H1 (cell line): ENCODE data around the gene ZBTB25. TPM values are rescaled to one million over a fixed set of nuclear protein-coding genes. Genes with fewer than 3 reads are reported as not detected.
A peak's percentile ranks its signal among the peaks of the same experiment; 100 is the strongest.

Experiments used
- BRCA1 ChIP-seq: IDR thresholded peaks from 2 replicates; pipeline ENCODE4 v1.6.1; 2012; ENCODE audit warnings: low read depth, low read length, improper control_type of control experiment
- CEBPB ChIP-seq: IDR thresholded peaks from 2 replicates; pipeline ENCODE4 v1.6.1; 2012; ENCODE audit warnings: low read depth, low read length
- CREB1 ChIP-seq: IDR thresholded peaks from 2 replicates; pipeline ENCODE4 v1.6.1; 2012; ENCODE audit warnings: inconsistent platforms
- EGR1 ChIP-seq: IDR thresholded peaks from 2 replicates; pipeline ENCODE4 v1.6.1; 2011; ENCODE audit warnings: low read depth, low read length, borderline replicate concordance
- EP300 ChIP-seq, 2 experiments: IDR thresholded peaks; 1 replicate in 1 of 2; 2 replicates in 1 of 2; pipeline ENCODE4 v1.6.1; 2011 to 2012; ENCODE audit warnings: low read depth in 2 of 2, low read length in 2 of 2, mild to moderate bottlenecking in 2 of 2, borderline replicate concordance in 1 of 2, inconsistent platforms in 1 of 2, moderate library complexity in 1 of 2
- EZH2 ChIP-seq: fragments of 200-600 bp; sonication (generic); IDR thresholded peaks from 2 replicates; pipeline ENCODE4 v1.7.1; 2012; ENCODE audit warnings: low read depth, mild to moderate bottlenecking, moderate library complexity, low read length, inconsistent platforms; ENCODE audit not compliant: severe bottlenecking
- GTF2F1 ChIP-seq: IDR thresholded peaks from 2 replicates; pipeline ENCODE4 v1.6.1; 2012; ENCODE audit warnings: low read depth, low read length, improper control_type of control experiment, borderline replicate concordance
- HDAC2 ChIP-seq, 2 experiments: fragments of 300-600 bp in 1 of 2; sonication (generic) in 1 of 2; IDR thresholded peaks; 2 replicates each; pipeline ENCODE4 v1.6.1; 2011 to 2012; ENCODE audit warnings: low read depth in 2 of 2, low read length in 2 of 2, mild to moderate bottlenecking in 2 of 2, moderate library complexity in 2 of 2, borderline replicate concordance in 1 of 2, inconsistent platforms in 1 of 2
- JUND ChIP-seq: IDR thresholded peaks from 2 replicates; pipeline ENCODE4 v1.6.1; 2011; ENCODE audit warnings: mild to moderate bottlenecking, improper control_type of control experiment, low read length
- KDM4A ChIP-seq: IDR thresholded peaks from one replicate; pipeline ENCODE4 v1.7.1; 2012; ENCODE audit warnings: low read depth, mild to moderate bottlenecking, moderate library complexity, low read length, inconsistent platforms; ENCODE audit not compliant: severe bottlenecking
- MAX ChIP-seq: IDR thresholded peaks from 2 replicates; pipeline ENCODE4 v1.6.1; 2012; ENCODE audit warnings: inconsistent platforms
- PHF8 ChIP-seq: fragments of 200-600 bp; sonication (generic); conservative IDR thresholded peaks from 2 replicates; pipeline ENCODE4 v1.7.1; 2012; ENCODE audit warnings: low read depth, mild to moderate bottlenecking, inconsistent platforms, low read length, moderate library complexity
- POU5F1 ChIP-seq: IDR thresholded peaks from 2 replicates; pipeline ENCODE4 v1.6.1; 2011; ENCODE audit warnings: low read depth, mild to moderate bottlenecking, low read length, moderate library complexity
- RBBP5 ChIP-seq: IDR thresholded peaks from 2 replicates; pipeline ENCODE4 v1.7.1; 2012; ENCODE audit warnings: low read depth, mild to moderate bottlenecking, inconsistent platforms, low read length, moderate library complexity, borderline replicate concordance
- RFX5 ChIP-seq: IDR thresholded peaks from 2 replicates; pipeline ENCODE4 v1.6.1; 2011; ENCODE audit warnings: low read depth, low read length, improper control_type of control experiment, borderline replicate concordance
- SIRT6 ChIP-seq: IDR thresholded peaks from one replicate; pipeline ENCODE4 v1.7.1; 2012; ENCODE audit warnings: low read length, inconsistent platforms
- SIX5 ChIP-seq: IDR thresholded peaks from 2 replicates; pipeline ENCODE4 v1.6.1; 2011; ENCODE audit warnings: mild to moderate bottlenecking, low read depth, low read length
- SP1 ChIP-seq: IDR thresholded peaks from 2 replicates; pipeline ENCODE4 v1.6.1; 2011; ENCODE audit warnings: low read depth, low read length
- TAF7 ChIP-seq: optimal IDR thresholded peaks from 2 replicates; pipeline ENCODE3; 2011; ENCODE audit warnings: low read depth, mild to moderate bottlenecking, inconsistent platforms, low read length, moderate library complexity, borderline replicate concordance
- TBP ChIP-seq: IDR thresholded peaks from 2 replicates; pipeline ENCODE4 v1.6.1; 2011; ENCODE audit warnings: low read depth, low read length, improper control_type of control experiment
- polyA plus RNA-seq, 7 experiments: library from polyadenylated mRNA; depleted of rRNA in 3 of 7; stranded (reverse) in 5 of 7; unstranded in 2 of 7; fragments of >200 nt in 5 of 7; fragments of 200-250 nt in 2 of 7; gene quantifications; 1 replicate in 5 of 7; 2 replicates in 1 of 7; 4 replicates in 1 of 7; pipeline versions ENCODE4 v1.2.1 to v1.2.3, GENCODE V29; 2011 to 2013; ENCODE audit warnings: missing spikeins in 2 of 7, mixed read lengths in 2 of 7
- total RNA-seq: library from RNA; stranded (reverse); fragmentation: NEBNext Ultra II Directional; extraction: Animal tissue kit (Norgen Biotek cat#: 25700); gene quantifications from 2 replicates; pipeline ENCODE4 v1.2.1, GENCODE V29; 2021
- TF ChIP-seq, protein P1 (sequence below): IDR thresholded peaks from 2 replicates; pipeline ENCODE4 v1.6.1; 2011; ENCODE audit warnings: low read length, improper control_type of control experiment

The ZBTB25 gene
- total and polyA plus RNA-seq, 2 of the 8 experiments (the other 6 are each of a cell fraction or from before 2014, with no cell fraction given), result 5.4 to 11.4 TPM

- no peak for TF ChIP-seq RFX5
- peak; percentile 94 for TF ChIP-seq TAF7
- TF ChIP-seq MAX, result peak; percentile 89
- TF ChIP-seq GTF2F1, result no peak; the same call in 1 of the 2 replicates
- no peak for TF ChIP-seq SIRT6
- TF ChIP-seq HDAC2 (IDR thresholded peaks at IDR 0.05; ENCODE audit: borderline replicate concordance in 1 of 2, low read depth in 2 of 2, low read length in 2 of 2), result peak in 1 of 2 experiments; percentile 7; a peak in 1 of 4 replicates
- peak; percentile 95 for TF ChIP-seq KDM4A
- no peak for TF ChIP-seq JUND
- TF ChIP-seq CREB1, result peak; percentile 16; the same call in 1 of the 2 replicates
- peak; percentile 78 for TF ChIP-seq TBP
- TF ChIP-seq PHF8, result peak; percentile 81
- TF ChIP-seq SP1, result no peak
- TF ChIP-seq EGR1, result no peak
- TF ChIP-seq POU5F1, result no peak
- no peak for TF ChIP-seq SIX5
- peak; percentile 74 for TF ChIP-seq BRCA1
- TF ChIP-seq, protein P1, sequence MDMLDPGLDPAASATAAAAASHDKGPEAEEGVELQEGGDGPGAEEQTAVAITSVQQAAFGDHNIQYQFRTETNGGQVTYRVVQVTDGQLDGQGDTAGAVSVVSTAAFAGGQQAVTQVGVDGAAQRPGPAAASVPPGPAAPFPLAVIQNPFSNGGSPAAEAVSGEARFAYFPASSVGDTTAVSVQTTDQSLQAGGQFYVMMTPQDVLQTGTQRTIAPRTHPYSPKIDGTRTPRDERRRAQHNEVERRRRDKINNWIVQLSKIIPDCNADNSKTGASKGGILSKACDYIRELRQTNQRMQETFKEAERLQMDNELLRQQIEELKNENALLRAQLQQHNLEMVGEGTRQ, result peak; percentile 88
- no peak for TF ChIP-seq EP300 (IDR thresholded peaks at IDR 0.05; ENCODE audit: borderline replicate concordance in 1 of 2, low read depth in 2 of 2, low read length in 2 of 2)
- TF ChIP-seq EZH2, result no peak
- TF ChIP-seq CEBPB, result no peak
- TF ChIP-seq RBBP5, result no peak; the same call in none of the 2 replicates
Observed at GRCh38 chr14:64503434-64504309, at the start of gene ZBTB25 (continued).
